ENCODE results near the gene ARID3A.
A peak's percentile ranks its signal among the peaks of the same experiment; 100 is the strongest.
"Not testable (repeated sequence)": the region's sequence is repeated elsewhere in the genome, so short reads cannot be mapped to it uniquely, and the experiment has no call there.

The ARID3A gene

GRCh38 chr19:1017115-1017905 lies 91.5 kb downstream of the ARID3A start:
- DNase-seq, result no peak

GRCh38 chr19:1017906-1018305 lies 92.1 kb downstream of the ARID3A start:
- DNase-seq, result no peak

GRCh38 chr19:1018393-1018792 lies 92.6 kb downstream of the ARID3A start:
- no peak for DNase-seq

GRCh38 chr19:1018932-1019615 lies 93.2 kb downstream of the ARID3A start:
- DNase-seq, result no peak

- no peak for DNase-seq
Measured at GRCh38 chr19:1019616-1019961, 93.8 kb downstream of the ARID3A start.

GRCh38 chr19:1019980-1020867 lies 94.4 kb downstream of the ARID3A start:
- no peak for DNase-seq

GRCh38 chr19:1020868-1021425 lies 95.1 kb downstream of the ARID3A start, which contains the start of gene TMEM259:
TMEM259 (minus strand) TSS chr19:1021123; CDS start chr19:1020996, 127 bp downstream.
- peak; percentile 95 for DNase-seq

- DNase-seq, result not testable (repeated sequence)
Measured at GRCh38 chr19:1023883-1024188, 98.0 kb downstream of the ARID3A start.

GRCh38 chr19:1025080-1025479 lies 99.2 kb downstream of the ARID3A start:
- not testable (repeated sequence) for DNase-seq
